Activated gamma-delta T cell (primary cell): ENCODE data around the gene CLCN2.

Source experiments
- DNase-seq: peaks from one replicate; lab custom pipeline; 2025; lab: John Stamatoyannopoulos, UW

Gene CLCN2

GRCh38 chr3:184380627-184381260 is 19.3 kb upstream of the CLCN2 start:
- no peak for DNase-seq

- no peak for DNase-seq
These were observed 18.8 kb upstream of the CLCN2 start for GRCh38 chr3:184380185-184380626.

GRCh38 chr3:184379358-184380184 is 18.2 kb upstream of the CLCN2 start, which contains the start of gene CHRD:
Gene CHRD (plus strand): TSS chr3:184380054. CDS start chr3:184380319, 265 bp downstream.
- DNase-seq = no peak

- no peak for DNase-seq
These were observed 17.4 kb upstream of the CLCN2 start for GRCh38 chr3:184378651-184379357.

- DNase-seq = no peak
These were observed 16.6 kb upstream of the CLCN2 start, which contains the start of gene THPO for GRCh38 chr3:184377882-184378445. Gene THPO (minus strand): TSS chr3:184378207. CDS start chr3:184376259, 1,948 bp downstream.

- DNase-seq = no peak
These were observed 16.0 kb upstream of the CLCN2 start for GRCh38 chr3:184377374-184377773.

- DNase-seq = no peak
These were observed 14.5 kb upstream of the CLCN2 start for GRCh38 chr3:184375747-184376461.

GRCh38 chr3:184373422-184373821 is 12.0 kb upstream of the CLCN2 start:
- no peak for DNase-seq

GRCh38 chr3:184372911-184373310 is 11.5 kb upstream of the CLCN2 start:
- DNase-seq = no peak

- DNase-seq = no peak
These were observed 11.0 kb upstream of the CLCN2 start for GRCh38 chr3:184372296-184372821.

- DNase-seq = no peak
These were observed 10.2 kb upstream of the CLCN2 start for GRCh38 chr3:184371570-184372018.

GRCh38 chr3:184368586-184369183 is 7.3 kb upstream of the CLCN2 start:
- no peak for DNase-seq

GRCh38 chr3:184368116-184368515 is 6.7 kb upstream of the CLCN2 start:
- no peak for DNase-seq

- DNase-seq = no peak
These were observed 5.3 kb upstream of the CLCN2 start for GRCh38 chr3:184366619-184367289.

- peak; percentile 86 for DNase-seq
These were observed 1.5 kb upstream of the CLCN2 start for GRCh38 chr3:184362668-184363546.

GRCh38 chr3:184361932-184362667 is 695 bp upstream of the CLCN2 start:
- no peak for DNase-seq

GRCh38 chr3:184360929-184361531 is 375 bp downstream of the CLCN2 start:
- no peak for DNase-seq
